Lung (tissue), 12 donors: Measurements from ENCODE around the gene OFD1. TPM values are rescaled to one million over a fixed set of nuclear protein-coding genes. Genes with fewer than 3 reads are reported as not detected.

Experiments used
- ATAC-seq: fragments of 200-7000 bp; cut with Tn5 transposase; one replicate; pipeline ENCODE4 v1.9.1; 2020; ENCODE audit warnings: moderate number of reproducible peaks; ENCODE audit not compliant: insufficient read depth, low FRiP score
- DNase-seq, 3 donors: peaks; one replicate each; pipeline ENCODE4 v3.0.0-alpha.2; 2013 to 2017
- H3K27ac ChIP-seq, 2 donors: one replicate each; pipeline ENCODE4 v1.5.1; 2013; ENCODE audit warnings: mild to moderate bottlenecking in 2 of 2, moderate library complexity in 2 of 2, control low read depth in 1 of 2, inconsistent platforms in 1 of 2, low read depth in 1 of 2, low read length in 1 of 2
- H3K27me3 ChIP-seq, 3 donors: one replicate each; pipeline ENCODE4 v1.5.1; 2013; ENCODE audit warnings: low read length in 2 of 3; ENCODE audit not compliant: control insufficient read depth in 3 of 3, insufficient read depth in 3 of 3
- H3K36me3 ChIP-seq, 4 donors: one replicate each; pipeline ENCODE4 v1.5.1; 2013; ENCODE audit warnings: low read length in 4 of 4, mild to moderate bottlenecking in 1 of 4, moderate library complexity in 1 of 4; ENCODE audit not compliant: control insufficient read depth in 4 of 4, insufficient read depth in 4 of 4
- H3K4me1 ChIP-seq, 5 donors: one replicate each; pipeline ENCODE4 v1.5.1; 2013; ENCODE audit warnings: low read length in 5 of 5, mild to moderate bottlenecking in 2 of 5, moderate library complexity in 1 of 5; ENCODE audit not compliant: control insufficient read depth in 5 of 5, insufficient read depth in 5 of 5
- H3K4me3 ChIP-seq: one replicate; pipeline ENCODE4 v1.5.1; 2013; ENCODE audit warnings: mild to moderate bottlenecking, control low read depth, moderate library complexity
- H3K9ac ChIP-seq, 2 donors: one replicate each; pipeline ENCODE4 v1.5.1; 2013; ENCODE audit warnings: low read length in 2 of 2, control low read depth in 1 of 2; ENCODE audit not compliant: insufficient read depth in 1 of 2
- H3K9me3 ChIP-seq, 4 donors: one replicate each; pipeline ENCODE4 v1.5.1; 2013; ENCODE audit warnings: low read length in 3 of 4, mild to moderate bottlenecking in 1 of 4, moderate library complexity in 1 of 4; ENCODE audit not compliant: control insufficient read depth in 4 of 4, insufficient read depth in 3 of 4
- WGBS, 2 donors: extraction: QIAGEN DNeasy Blood & Tissue Kit; methylation state at CpG; one replicate each; pipeline ENCODE4 v1.1.7; 2013; 5-methylcytosine and 5-hydroxymethylcytosine counted together
- polyA plus RNA-seq, 2 donors: library from polyadenylated mRNA; stranded (reverse); fragments of 200-250 nt; gene quantifications; one replicate each; pipeline ENCODE4 v1.2.1, GENCODE V29; 2013
- total RNA-seq, 2 donors: library from RNA; depleted of rRNA in 1 of 2; stranded (reverse); fragments of >200 nt in 1 of 2; gene quantifications; one replicate each; pipeline ENCODE4 v1.2.1, GENCODE V29; 2014 to 2021
- TF ChIP-seq, protein P1 (sequence below): IDR thresholded peaks from 2 replicates; pipeline ENCODE4 v1.5.1; 2012; ENCODE audit warnings: mild to moderate bottlenecking; ENCODE audit errors: control extremely low read depth, extremely low read depth
- donor health status: control.
- donor health status: control.
- donor health status: Bipolar disorder and iron deficiency.
- donor health status: healthy.
- donor health status: DM: yes; HTN: yes; CAD: no.

OFD1 gene
- total and polyA plus RNA-seq, 4 donors = 10.3 to 65.8 (median 34.6) TPM

DNA sequence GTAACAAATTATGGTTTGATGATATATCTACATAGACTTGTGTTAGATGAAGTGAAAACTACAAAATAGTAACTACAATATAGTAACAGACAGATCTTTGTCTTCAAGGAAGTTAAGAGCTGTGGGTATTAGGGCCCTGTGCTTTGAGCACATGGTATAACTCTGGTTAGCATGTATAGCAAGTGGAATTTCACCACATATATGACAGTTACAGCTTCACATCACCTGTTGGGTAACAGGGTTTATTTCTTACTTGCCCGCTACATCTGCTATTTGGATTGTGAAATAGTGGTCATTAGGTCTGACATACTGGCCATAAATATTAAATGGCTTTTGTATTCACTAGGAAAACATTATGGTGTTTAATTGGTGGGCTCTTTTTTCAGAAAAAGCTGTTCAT is 20.2 kb downstream of the OFD1 start:
- H3K27ac ChIP-seq = no peak overlapping the region
- TF ChIP-seq, protein P1, sequence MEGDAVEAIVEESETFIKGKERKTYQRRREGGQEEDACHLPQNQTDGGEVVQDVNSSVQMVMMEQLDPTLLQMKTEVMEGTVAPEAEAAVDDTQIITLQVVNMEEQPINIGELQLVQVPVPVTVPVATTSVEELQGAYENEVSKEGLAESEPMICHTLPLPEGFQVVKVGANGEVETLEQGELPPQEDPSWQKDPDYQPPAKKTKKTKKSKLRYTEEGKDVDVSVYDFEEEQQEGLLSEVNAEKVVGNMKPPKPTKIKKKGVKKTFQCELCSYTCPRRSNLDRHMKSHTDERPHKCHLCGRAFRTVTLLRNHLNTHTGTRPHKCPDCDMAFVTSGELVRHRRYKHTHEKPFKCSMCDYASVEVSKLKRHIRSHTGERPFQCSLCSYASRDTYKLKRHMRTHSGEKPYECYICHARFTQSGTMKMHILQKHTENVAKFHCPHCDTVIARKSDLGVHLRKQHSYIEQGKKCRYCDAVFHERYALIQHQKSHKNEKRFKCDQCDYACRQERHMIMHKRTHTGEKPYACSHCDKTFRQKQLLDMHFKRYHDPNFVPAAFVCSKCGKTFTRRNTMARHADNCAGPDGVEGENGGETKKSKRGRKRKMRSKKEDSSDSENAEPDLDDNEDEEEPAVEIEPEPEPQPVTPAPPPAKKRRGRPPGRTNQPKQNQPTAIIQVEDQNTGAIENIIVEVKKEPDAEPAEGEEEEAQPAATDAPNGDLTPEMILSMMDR = no peak
- peaks cover 5 to 27% (median 8%) of the 10 kb centered on the region in 4 donors for H3K36me3 ChIP-seq
- H3K9me3 ChIP-seq = no peaks in the 10 kb centered on the region
- no peak for ATAC-seq
- H3K27me3 ChIP-seq = peaks cover 0 to 14% (median 12%) of the 10 kb centered on the region in 3 donors
- DNase-seq = no peak
- H3K9ac ChIP-seq = no peak overlapping the region
- WGBS, 2 donors = 37 to 76% methylated on average over 1 of the region's 1 CpG
- no peak overlapping the region for H3K4me3 ChIP-seq
- peaks cover 0 to under 1% (median 0%) of the 10 kb centered on the region in 5 donors for H3K4me1 ChIP-seq

DNA sequence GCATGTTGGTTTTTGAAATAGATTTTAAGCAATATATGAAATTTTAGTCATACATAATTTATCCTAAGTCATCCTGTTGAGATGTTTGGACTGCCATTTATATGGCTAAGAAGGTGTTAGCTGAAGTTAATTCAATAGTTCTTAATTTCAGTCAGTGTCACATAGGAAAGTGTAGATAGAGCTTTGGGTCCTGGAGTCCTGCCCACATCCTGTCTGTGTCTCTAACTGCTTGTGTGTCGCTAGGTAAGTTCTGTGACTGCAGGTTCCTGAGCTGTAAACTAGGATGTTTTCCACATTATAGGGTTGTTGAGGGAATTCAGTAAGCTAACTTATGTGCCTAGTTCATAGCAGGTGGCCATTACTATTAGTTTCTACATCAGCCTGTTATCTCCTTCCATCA is 20.7 kb downstream of the OFD1 start:
- DNase-seq = no peak
- Histone ChIP-seq H3K9me3 (no peaks in the 10 kb centered on the region), H3K27me3 (peaks cover 0 to 15% (median 10%) of the 10 kb centered on the region in 3 donors), H3K27ac (no peak overlapping the region), H3K4me3 (no peak overlapping the region), H3K4me1 (peaks cover 0 to 4% (median 0%) of the 10 kb centered on the region in 5 donors), H3K36me3 (peaks cover 5 to 28% (median 7%) of the 10 kb centered on the region in 4 donors), H3K9ac (no peak overlapping the region)
- ATAC-seq = no peak
- WGBS, 2 donors = 14 to 54% methylated on average over 1 of the region's 1 CpG
- TF ChIP-seq, protein P1 = no peak

DNA sequence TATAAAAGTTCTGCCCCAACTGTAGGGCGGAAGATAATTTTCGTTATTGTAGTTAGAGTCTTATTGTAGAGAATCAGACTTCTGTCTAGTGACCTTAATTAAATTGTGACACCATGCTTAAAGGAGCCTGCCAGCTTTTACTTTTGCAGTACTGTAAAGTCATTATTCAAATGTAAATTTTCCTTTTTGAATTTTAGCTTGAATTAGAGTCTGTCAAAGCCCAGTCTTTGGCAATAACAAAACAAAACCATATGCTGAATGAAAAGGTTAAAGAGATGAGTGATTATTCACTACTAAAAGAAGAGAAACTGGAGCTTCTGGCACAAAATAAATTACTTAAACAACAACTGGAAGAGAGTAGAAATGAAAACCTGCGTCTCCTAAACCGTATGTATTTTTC is 21.8 kb downstream of the OFD1 start:
- TF ChIP-seq, protein P1 = no peak
- WGBS, 2 donors = 95 to 100% methylated on average over 4 of the region's 4 CpGs
- peaks cover 0 to 4% (median 0%) of the 10 kb centered on the region in 5 donors for H3K4me1 ChIP-seq
- DNase-seq = no peak
- peaks cover 5 to 25% (median 7%) of the 10 kb centered on the region in 4 donors for H3K36me3 ChIP-seq
- H3K27me3 ChIP-seq = peaks cover 0 to 20% (median 9%) of the 10 kb centered on the region in 3 donors
- H3K27ac ChIP-seq = no peak overlapping the region
- H3K4me3 ChIP-seq = no peak overlapping the region
- ATAC-seq = no peak
- no peaks in the 10 kb centered on the region for H3K9me3 ChIP-seq
- H3K9ac ChIP-seq = no peak overlapping the region
